IMR-90 (cell line): ENCODE data around the gene EML1. TPM values are rescaled to one million over a fixed set of nuclear protein-coding genes. Genes with fewer than 3 reads are reported as not detected.

Experiments used
- ATAC-seq: fragments of 200-7000 bp; cut with Tn5 transposase; 2 replicates; pipeline ENCODE4 v1.9.1; 2020; ENCODE audit warnings: low read depth, mild to moderate bottlenecking, moderate library complexity
- BruUV-seq: library from RNA; stranded (reverse); fragments of 400-500 nt; replicated peaks from 2 replicates; lab custom pipeline; 2021; lab: Mats Ljungman, UMichigan
- CTCF ChIA-PET: fragments of 300-600 bp; formaldehyde crosslinking; extraction: SDS; loops from one replicate; lab custom pipeline; 2021; ENCODE audit warnings: antibody characterized with exemption; lab: Yijun Ruan, JAX
- POLR2A ChIA-PET: fragments of 300-600 bp; sonication (Branson Sonifier 250); formaldehyde crosslinking; loops from one replicate; lab custom pipeline; 2022; ENCODE audit warnings: antibody characterized with exemption; ENCODE audit not compliant: unreplicated experiment; lab: Charles Lee
- DNase-seq: peaks from one replicate; pipeline ENCODE4 v3.0.0; 2013
- H2AFZ ChIP-seq: replicated peaks from 2 replicates; pipeline ENCODE3; 2013; ENCODE audit warnings: low read length, mild to moderate bottlenecking; ENCODE audit not compliant: poor library complexity
- H2AK5ac ChIP-seq: 2 replicates; pipeline ENCODE4 v1.6.1; 2013; ENCODE audit warnings: low read depth, low read length, inconsistent platforms
- H2AK9ac ChIP-seq: replicated peaks from 2 replicates; pipeline ENCODE3; 2013; ENCODE audit warnings: mild to moderate bottlenecking, low read depth, low read length, moderate library complexity; ENCODE audit not compliant: poor library complexity
- H2BK120ac ChIP-seq: 2 replicates; pipeline ENCODE4 v1.6.1; 2013; ENCODE audit warnings: low read depth, low read length, inconsistent platforms
- H2BK15ac ChIP-seq: 3 replicates; pipeline ENCODE4 v1.6.1; 2013; ENCODE audit warnings: low read depth, low read length, inconsistent platforms
- H2BK20ac ChIP-seq: 2 replicates; pipeline ENCODE4 v1.6.1; 2013; ENCODE audit warnings: low read depth, mild to moderate bottlenecking, inconsistent platforms, low read length, moderate library complexity
- H2BK5ac ChIP-seq: 2 replicates; pipeline ENCODE4 v1.6.1; 2013; ENCODE audit warnings: mild to moderate bottlenecking, low read depth, low read length, inconsistent platforms; ENCODE audit not compliant: poor library complexity, severe bottlenecking
- H3K14ac ChIP-seq: replicated peaks from 2 replicates; pipeline ENCODE4 v1.6.1; 2013; ENCODE audit warnings: low read depth, low read length, inconsistent platforms
- H3K18ac ChIP-seq: 2 replicates; pipeline ENCODE4 v1.6.1; 2013; ENCODE audit warnings: low read depth, low read length, control low read depth
- H3K23ac ChIP-seq: 2 replicates; pipeline ENCODE4 v1.6.1; 2013; ENCODE audit warnings: low read depth, low read length, inconsistent platforms
- H3K27ac ChIP-seq: 2 replicates; pipeline ENCODE4 v1.5.1; 2013; ENCODE audit warnings: mild to moderate bottlenecking, control low read depth, low read length; ENCODE audit not compliant: insufficient read depth
- H3K27me3 ChIP-seq: 2 replicates; pipeline ENCODE4 v1.6.1; 2013; ENCODE audit warnings: low read length; ENCODE audit not compliant: control insufficient read depth, insufficient read depth
- H3K36me3 ChIP-seq: 2 replicates; pipeline ENCODE4 v1.6.1; 2013; ENCODE audit warnings: low read length, mixed read lengths; ENCODE audit not compliant: control insufficient read depth, insufficient read depth
- H3K4ac ChIP-seq: 2 replicates; pipeline ENCODE4 v1.6.1; 2013; ENCODE audit warnings: low read depth, low read length, inconsistent platforms
- H3K4me1 ChIP-seq: 2 replicates; pipeline ENCODE4 v1.6.1; 2013; ENCODE audit warnings: low read length, mixed read lengths; ENCODE audit not compliant: control insufficient read depth, insufficient read depth
- H3K4me2 ChIP-seq: 2 replicates; pipeline ENCODE4 v1.6.1; 2013; ENCODE audit warnings: low read depth, mild to moderate bottlenecking, control low read depth, low read length, moderate library complexity
- H3K4me3 ChIP-seq: 2 replicates; pipeline ENCODE4 v1.5.1; 2013; ENCODE audit warnings: low read depth, mild to moderate bottlenecking, control low read depth, low read length, moderate library complexity; ENCODE audit not compliant: insufficient read depth
- H3K56ac ChIP-seq: 2 replicates; pipeline ENCODE4 v1.6.1; 2013; ENCODE audit warnings: low read length, inconsistent platforms; ENCODE audit not compliant: insufficient read depth; ENCODE audit errors: extremely low read depth
- H3K79me1 ChIP-seq, 2 experiments: 2 replicates each; pipeline ENCODE4 v1.6.1; 2013; ENCODE audit warnings: low read length in 2 of 2, inconsistent platforms in 1 of 2, low read depth in 1 of 2
- H3K9ac ChIP-seq: 2 replicates; pipeline ENCODE4 v1.6.1; 2013; ENCODE audit warnings: low read depth, low read length, control low read depth
- H3K9me1 ChIP-seq: 2 replicates; pipeline ENCODE4 v1.6.1; 2013; ENCODE audit warnings: low read length, inconsistent platforms; ENCODE audit not compliant: insufficient read depth
- H3K9me3 ChIP-seq: 2 replicates; pipeline ENCODE4 v1.6.1; 2013; ENCODE audit warnings: low read length; ENCODE audit not compliant: control insufficient read depth, insufficient read depth
- H4K20me1 ChIP-seq: 2 replicates; pipeline ENCODE4 v1.6.1; 2013; ENCODE audit warnings: low read length, inconsistent platforms; ENCODE audit not compliant: insufficient read depth
- H4K5ac ChIP-seq: 2 replicates; pipeline ENCODE4 v1.6.1; 2013; ENCODE audit warnings: mild to moderate bottlenecking, low read depth, low read length, control low read depth
- H4K8ac ChIP-seq, 2 experiments: 2 replicates each; pipeline ENCODE4 v1.6.1; 2013; ENCODE audit warnings: low read depth in 2 of 2, low read length in 2 of 2, control low read depth in 1 of 2, inconsistent platforms in 1 of 2
- H4K91ac ChIP-seq: 2 replicates; pipeline ENCODE4 v1.6.1; 2013; ENCODE audit warnings: low read depth, low read length, inconsistent platforms; ENCODE audit not compliant: insufficient read depth
- CEBPB ChIP-seq: IDR thresholded peaks from 2 replicates; pipeline ENCODE4 v1.6.1; 2012; ENCODE audit warnings: low read depth, low read length, improper control_type of control experiment
- FOS ChIP-seq: fragments of 150-350 bp; IDR thresholded peaks from 2 replicates; pipeline ENCODE4 v1.6.1; 2016; ENCODE audit warnings: low read depth, low read length
- MAFK ChIP-seq: IDR thresholded peaks from 2 replicates; pipeline ENCODE4 v1.6.1; 2012; ENCODE audit warnings: low read depth, low read length, improper control_type of control experiment
- MAZ ChIP-seq: IDR thresholded peaks from 2 replicates; pipeline ENCODE4 v1.6.1; 2012; ENCODE audit warnings: low read depth, mild to moderate bottlenecking, low read length, improper control_type of control experiment, moderate library complexity, borderline replicate concordance
- MXI1 ChIP-seq: IDR thresholded peaks from 2 replicates; pipeline ENCODE4 v1.6.1; 2012; ENCODE audit warnings: low read depth, mild to moderate bottlenecking, low read length, moderate library complexity, borderline replicate concordance
- NFE2L2 ChIP-seq: fragments of 150-350 bp; IDR thresholded peaks from 2 replicates; pipeline ENCODE4 v1.6.1; 2016; ENCODE audit warnings: low read depth, mild to moderate bottlenecking, low read length
- POLR2A ChIP-seq: IDR thresholded peaks from 2 replicates; pipeline ENCODE4 v1.6.1; 2012; ENCODE audit warnings: mild to moderate bottlenecking, low read depth, low read length
- RAD21 ChIP-seq: IDR thresholded peaks from 2 replicates; pipeline ENCODE4 v1.6.1; 2012; ENCODE audit warnings: low read length, improper control_type of control experiment
- RCOR1 ChIP-seq: IDR thresholded peaks from 2 replicates; pipeline ENCODE4 v1.6.1; 2012; ENCODE audit warnings: mild to moderate bottlenecking, low read length, improper control_type of control experiment; ENCODE audit not compliant: insufficient replicate concordance
- RFX5 ChIP-seq: IDR thresholded peaks from 2 replicates; pipeline ENCODE4 v1.8.0; 2012; ENCODE audit warnings: low read depth, mild to moderate bottlenecking, low read length, moderate library complexity
- SMC3 ChIP-seq: fragments of 150-350 bp; IDR thresholded peaks from 2 replicates; pipeline ENCODE4 v1.6.1; 2016; ENCODE audit warnings: low read depth, mild to moderate bottlenecking, antibody characterized with exemption, low read length, moderate library complexity
- whole genome bisulfite sequencing, 2 experiments: methylation state at CpG; one replicate each; pipeline versions ENCODE4 v1.1.5 to v1.1.7; 2013; ENCODE audit warnings: missing lambda C conversion rate in 2 of 2; ENCODE audit not compliant: insufficient read length in 1 of 2; ENCODE audit errors: extremely low coverage in 2 of 2; 5-methylcytosine and 5-hydroxymethylcytosine counted together
- dilution Hi-C: fragments of 300-500 bp; cut with HindIII; formaldehyde crosslinking; loops from one replicate; pipeline ENCODE4 v1.14.3; 2018; ENCODE audit warnings: low sequenced_read_pairs; ENCODE audit not compliant: unreplicated experiment
- in situ Hi-C: fragments of 300-500 bp; cut with MboI; formaldehyde crosslinking; loops from 3 replicates; pipeline ENCODE4 v1.14.3; 2019; ENCODE audit warnings: low sequenced_read_pairs, inconsistent platforms, mixed read lengths
- intact Hi-C: fragments of 100-400 bp; cut with micrococcal nuclease; formaldehyde crosslinking; loops from 2 replicates; pipeline ENCODE4 v1.10.0; 2022
- polyA plus RNA-seq, 3 experiments: library from polyadenylated mRNA; depleted of rRNA; stranded (reverse); fragments of >200 nt; gene quantifications; 2 replicates each; pipeline ENCODE4 v1.2.3, GENCODE V29; 2012; ENCODE audit warnings: low replicate concordance in 1 of 3
- total RNA-seq: library from RNA; depleted of rRNA; stranded (reverse); fragments of >200 nt; gene quantifications from 2 replicates; pipeline ENCODE4 v1.2.3, GENCODE V29; 2012
- TF ChIP-seq, protein P1 (sequence below): fragments of 150-350 bp; IDR thresholded peaks from 2 replicates; pipeline ENCODE4 v1.6.1; 2016; ENCODE audit warnings: low read depth, mild to moderate bottlenecking, low read length, moderate library complexity, borderline replicate concordance
- TF ChIP-seq, protein P2 (sequence below): conservative IDR thresholded peaks from 2 replicates; pipeline ENCODE4 v1.5.1; 2012; ENCODE audit warnings: mild to moderate bottlenecking, low read depth, low read length, improper control_type of control experiment
- TF ChIP-seq, protein P3 (sequence below): fragments of 150-350 bp; IDR thresholded peaks from 2 replicates; pipeline ENCODE4 v1.6.1; 2017; ENCODE audit warnings: mild to moderate bottlenecking, antibody characterized with exemption, low read length, low read depth

Gene EML1
- total and polyA plus RNA-seq, 2 of the 4 experiments (the other 2 are of a cell fraction): 14.0 to 42.3 TPM

DNA sequence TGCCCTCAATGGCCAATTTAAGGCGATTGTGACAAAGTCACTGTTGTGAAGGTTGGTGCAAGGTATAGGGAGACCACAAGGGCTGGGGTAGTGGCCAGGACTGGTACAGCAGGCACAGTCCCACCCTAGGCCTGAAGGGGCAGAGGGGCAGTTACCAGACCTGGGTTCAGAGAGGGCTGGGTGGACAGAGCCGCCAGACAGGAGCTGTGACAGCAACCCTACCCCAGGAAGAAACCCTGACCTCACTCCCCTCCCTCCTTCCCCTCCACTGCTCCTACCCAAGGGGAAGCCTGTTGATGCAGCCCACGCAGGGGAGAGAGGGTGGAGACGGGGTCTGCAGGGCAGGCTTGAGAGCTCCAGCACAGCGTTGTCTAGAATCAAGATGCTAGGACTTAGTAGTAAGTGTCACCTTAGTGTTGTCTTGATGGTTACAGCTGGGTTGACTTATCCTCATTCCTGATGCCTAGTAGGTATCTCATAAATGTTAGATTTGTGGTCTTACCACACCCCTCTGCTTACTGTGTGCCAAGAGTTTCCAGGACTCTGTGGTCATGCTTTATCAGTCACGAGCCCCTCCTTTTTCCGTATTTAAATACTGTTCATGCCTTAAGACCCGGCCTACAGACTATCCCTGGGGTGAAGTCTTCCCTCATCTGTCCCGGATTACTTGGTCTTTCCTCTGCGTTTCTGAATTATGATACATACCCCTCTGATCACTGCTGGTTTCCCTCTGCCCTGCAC, 14.4 kb downstream of the EML1 start:
- peak; percentile 15; the same call in 1 of the 2 replicates for ATAC-seq
- Histone ChIP-seq H2AFZ (no peak overlapping the region), H3K23ac (no peak overlapping the region; the same call in 1 of the 2 replicates), H3K27ac (peak overlapping the region; percentile 34; the same call in 1 of the 2 replicates), H3K14ac (no peak overlapping the region), H2AK9ac (no peak overlapping the region), H3K36me3 (peaks cover 3% of the 10 kb centered on the region; the same call in 1 of the 2 replicates), H2AK5ac (peak overlapping the region; percentile 63), H3K9ac (0 out of 2 replicates have a peak overlapping the region, but pooled peaks have one; percentile 5), H3K4ac (peak overlapping the region; percentile 60; the same call in 1 of the 2 replicates), H3K4me2 (peak overlapping the region; percentile 41), H4K20me1 (peaks cover 67% of the 10 kb centered on the region), H4K91ac (peak overlapping the region; percentile 21; the same call in 1 of the 2 replicates), H3K56ac (no peak overlapping the region), H3K18ac (peak overlapping the region; percentile 9; the same call in 1 of the 2 replicates), H2BK120ac (no peak overlapping the region), H2BK5ac (peak overlapping the region; percentile 24), H3K9me1 (peaks cover 29% of the 10 kb centered on the region), H3K9me3 (no peaks in the 10 kb centered on the region), H4K5ac (no peak overlapping the region), H2BK15ac (no peak overlapping the region), H3K4me1 (peaks cover 16% of the 10 kb centered on the region), H3K79me1 (peaks cover 30 to 76% of the 10 kb centered on the region in 2 experiments), H3K4me3 (no peak overlapping the region), H3K27me3 (no peaks in the 10 kb centered on the region), H2BK20ac (no peak overlapping the region), H4K8ac (no peak overlapping the region)
- DNase-seq: no peak
- POLR2A ChIA-PET: no interaction called here
- BruUV-seq: no TSS peak
- dilution Hi-C loops: no loop called here
- intact Hi-C loops: loop anchor here (2.0 to 5.0 kb wide), 3 partner anchors 13 to 75 kb away; no protein-coding TSS in a partner anchor
- CTCF ChIA-PET: interaction anchor here (1.0 to 1.2 kb wide), 3 partner anchors 7 to 92 kb away, joined by 3 to 4 read pairs (median 3); no protein-coding TSS in a partner anchor
- WGBS, 2 experiments: 75% methylated on average over 2 of the region's 10 CpGs; no CpG with 5 or more reads in 1 of the 2 experiments
- in situ Hi-C loops: no loop called here
- TF ChIP-seq MXI1 (no peak), SMC3 (no peak), MAZ (no peak), NFE2L2 (no peak), RAD21 (no peak), POLR2A (no peak), FOS (no peak), CEBPB (no peak), RFX5 (no peak), RCOR1 (no peak), MAFK (no peak)
- TF ChIP-seq, protein P1, sequence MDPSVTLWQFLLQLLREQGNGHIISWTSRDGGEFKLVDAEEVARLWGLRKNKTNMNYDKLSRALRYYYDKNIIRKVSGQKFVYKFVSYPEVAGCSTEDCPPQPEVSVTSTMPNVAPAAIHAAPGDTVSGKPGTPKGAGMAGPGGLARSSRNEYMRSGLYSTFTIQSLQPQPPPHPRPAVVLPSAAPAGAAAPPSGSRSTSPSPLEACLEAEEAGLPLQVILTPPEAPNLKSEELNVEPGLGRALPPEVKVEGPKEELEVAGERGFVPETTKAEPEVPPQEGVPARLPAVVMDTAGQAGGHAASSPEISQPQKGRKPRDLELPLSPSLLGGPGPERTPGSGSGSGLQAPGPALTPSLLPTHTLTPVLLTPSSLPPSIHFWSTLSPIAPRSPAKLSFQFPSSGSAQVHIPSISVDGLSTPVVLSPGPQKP: no peak
- TF ChIP-seq, protein P2, sequence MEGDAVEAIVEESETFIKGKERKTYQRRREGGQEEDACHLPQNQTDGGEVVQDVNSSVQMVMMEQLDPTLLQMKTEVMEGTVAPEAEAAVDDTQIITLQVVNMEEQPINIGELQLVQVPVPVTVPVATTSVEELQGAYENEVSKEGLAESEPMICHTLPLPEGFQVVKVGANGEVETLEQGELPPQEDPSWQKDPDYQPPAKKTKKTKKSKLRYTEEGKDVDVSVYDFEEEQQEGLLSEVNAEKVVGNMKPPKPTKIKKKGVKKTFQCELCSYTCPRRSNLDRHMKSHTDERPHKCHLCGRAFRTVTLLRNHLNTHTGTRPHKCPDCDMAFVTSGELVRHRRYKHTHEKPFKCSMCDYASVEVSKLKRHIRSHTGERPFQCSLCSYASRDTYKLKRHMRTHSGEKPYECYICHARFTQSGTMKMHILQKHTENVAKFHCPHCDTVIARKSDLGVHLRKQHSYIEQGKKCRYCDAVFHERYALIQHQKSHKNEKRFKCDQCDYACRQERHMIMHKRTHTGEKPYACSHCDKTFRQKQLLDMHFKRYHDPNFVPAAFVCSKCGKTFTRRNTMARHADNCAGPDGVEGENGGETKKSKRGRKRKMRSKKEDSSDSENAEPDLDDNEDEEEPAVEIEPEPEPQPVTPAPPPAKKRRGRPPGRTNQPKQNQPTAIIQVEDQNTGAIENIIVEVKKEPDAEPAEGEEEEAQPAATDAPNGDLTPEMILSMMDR: no peak
- TF ChIP-seq, protein P3, sequence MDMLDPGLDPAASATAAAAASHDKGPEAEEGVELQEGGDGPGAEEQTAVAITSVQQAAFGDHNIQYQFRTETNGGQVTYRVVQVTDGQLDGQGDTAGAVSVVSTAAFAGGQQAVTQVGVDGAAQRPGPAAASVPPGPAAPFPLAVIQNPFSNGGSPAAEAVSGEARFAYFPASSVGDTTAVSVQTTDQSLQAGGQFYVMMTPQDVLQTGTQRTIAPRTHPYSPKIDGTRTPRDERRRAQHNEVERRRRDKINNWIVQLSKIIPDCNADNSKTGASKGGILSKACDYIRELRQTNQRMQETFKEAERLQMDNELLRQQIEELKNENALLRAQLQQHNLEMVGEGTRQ: no peak
